Measurements from ENCODE around the gene NPR2. TPM values are rescaled to one million over a fixed set of nuclear protein-coding genes. Genes with fewer than 3 reads are reported as not detected.

Gene NPR2
- total RNA-seq, 3 donors from 2014 or later, result 8.8 to 31.8 (median 12.0) TPM

DNA sequence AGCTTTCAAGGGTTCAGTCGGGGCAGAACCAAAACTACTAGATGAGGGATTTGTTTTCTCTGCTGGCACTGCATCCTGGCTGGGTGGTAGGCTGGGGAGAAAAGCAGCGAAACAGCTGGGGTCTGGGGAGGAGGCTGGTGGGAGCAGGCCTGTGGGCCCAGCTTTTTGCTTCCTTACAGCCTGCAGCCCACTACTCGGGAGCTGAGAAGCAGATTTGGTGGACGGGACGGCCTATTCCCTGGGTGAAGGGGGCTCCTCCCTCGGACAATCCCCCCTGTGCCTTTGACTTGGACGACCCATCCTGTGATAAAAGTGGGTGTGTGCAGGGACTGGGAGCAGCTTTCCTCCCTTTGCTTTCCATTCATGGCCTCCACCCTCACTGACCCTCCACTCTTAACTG lies 9.1 kb downstream of the NPR2 start:
- DNase-seq (no peak), ATAC-seq (no peak)
- Histone ChIP-seq H3K4me3 (no peak overlapping the region), H3K36me3 (ENCODE audit: low read depth) (no peaks in the 10 kb centered on the region), H3K4me1 (ENCODE audit: low read depth) (no peaks in the 10 kb centered on the region), H3K9me3 (no peaks in the 10 kb centered on the region)
- intact Hi-C loops (cut with DNase I, micrococcal nuclease), result no loop called here
- TF ChIP-seq, protein P1, sequence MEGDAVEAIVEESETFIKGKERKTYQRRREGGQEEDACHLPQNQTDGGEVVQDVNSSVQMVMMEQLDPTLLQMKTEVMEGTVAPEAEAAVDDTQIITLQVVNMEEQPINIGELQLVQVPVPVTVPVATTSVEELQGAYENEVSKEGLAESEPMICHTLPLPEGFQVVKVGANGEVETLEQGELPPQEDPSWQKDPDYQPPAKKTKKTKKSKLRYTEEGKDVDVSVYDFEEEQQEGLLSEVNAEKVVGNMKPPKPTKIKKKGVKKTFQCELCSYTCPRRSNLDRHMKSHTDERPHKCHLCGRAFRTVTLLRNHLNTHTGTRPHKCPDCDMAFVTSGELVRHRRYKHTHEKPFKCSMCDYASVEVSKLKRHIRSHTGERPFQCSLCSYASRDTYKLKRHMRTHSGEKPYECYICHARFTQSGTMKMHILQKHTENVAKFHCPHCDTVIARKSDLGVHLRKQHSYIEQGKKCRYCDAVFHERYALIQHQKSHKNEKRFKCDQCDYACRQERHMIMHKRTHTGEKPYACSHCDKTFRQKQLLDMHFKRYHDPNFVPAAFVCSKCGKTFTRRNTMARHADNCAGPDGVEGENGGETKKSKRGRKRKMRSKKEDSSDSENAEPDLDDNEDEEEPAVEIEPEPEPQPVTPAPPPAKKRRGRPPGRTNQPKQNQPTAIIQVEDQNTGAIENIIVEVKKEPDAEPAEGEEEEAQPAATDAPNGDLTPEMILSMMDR (IDR thresholded peaks at IDR 0.05), result no peak

- Histone ChIP-seq H3K9me3 (no peaks in the 10 kb centered on the region), H3K36me3 (ENCODE audit: low read depth) (no peaks in the 10 kb centered on the region), H3K4me1 (ENCODE audit: low read depth) (no peaks in the 10 kb centered on the region), H3K4me3 (no peak overlapping the region)
- DNase-seq, result no peak
- intact Hi-C loops (cut with DNase I, micrococcal nuclease), result no loop called here
- TF ChIP-seq, protein P1 (IDR thresholded peaks at IDR 0.05), result no peak
- no peak for ATAC-seq
These were observed 10.1 kb downstream of the NPR2 start for GRCh38 chr9:35801328-35802128.

DNA sequence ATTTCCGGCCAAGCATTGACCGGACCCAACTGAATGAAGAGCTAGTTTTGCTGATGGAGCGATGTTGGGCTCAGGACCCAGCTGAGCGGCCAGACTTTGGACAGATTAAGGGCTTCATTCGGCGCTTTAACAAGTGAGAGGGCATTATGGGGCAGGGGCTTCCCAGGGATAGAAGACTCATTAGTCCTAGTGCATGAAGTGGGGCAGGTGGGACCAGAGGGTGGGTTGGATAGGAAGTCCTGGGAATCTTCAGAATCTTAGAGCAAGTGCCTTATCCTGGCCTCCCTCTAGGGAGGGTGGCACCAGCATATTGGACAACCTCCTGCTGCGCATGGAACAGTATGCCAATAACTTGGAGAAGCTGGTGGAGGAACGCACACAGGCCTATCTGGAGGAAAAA lies 14.7 kb downstream of the NPR2 start:
- Histone ChIP-seq H3K36me3 (ENCODE audit: low read depth) (no peaks in the 10 kb centered on the region), H3K9me3 (no peaks in the 10 kb centered on the region)
- TF ChIP-seq, protein P1 (IDR thresholded peaks at IDR 0.05), result no peak

GRCh38 chr9:35808433-35808832 lies 17.0 kb downstream of the NPR2 start:
- no peak for ATAC-seq

More for the DNA sequence above, 14.7 kb downstream of the NPR2 start:
- intact Hi-C loops (cut with DNase I, micrococcal nuclease), result no loop called here
- no peaks in the 10 kb centered on the region for H3K4me1 ChIP-seq (ENCODE audit: low read depth)
- ATAC-seq (no peak), DNase-seq (no peak)
- no peak overlapping the region for H3K4me3 ChIP-seq

DNA sequence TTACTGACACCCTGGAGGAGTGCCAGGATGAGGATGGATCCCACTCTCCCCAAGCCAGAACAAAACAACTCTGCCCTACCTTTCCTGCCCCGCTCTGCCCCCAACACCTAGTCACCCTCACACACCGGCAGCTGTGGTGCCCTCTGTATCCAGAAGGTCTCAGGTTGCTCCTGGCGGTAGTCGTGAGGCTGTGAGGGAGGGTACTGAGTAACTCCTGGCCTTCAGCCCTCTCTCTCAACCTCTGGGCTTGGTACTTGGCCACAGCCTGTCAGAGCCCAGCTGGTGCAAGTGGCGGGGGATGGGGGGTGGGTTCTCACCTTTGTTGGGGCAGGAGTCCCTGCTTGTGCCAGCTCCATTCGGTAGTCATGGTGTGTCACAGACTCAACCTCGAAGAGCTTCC lies 18.7 kb downstream of the NPR2 start:
- intact Hi-C loops (cut with DNase I, micrococcal nuclease), result no loop called here
- ATAC-seq (no peak), DNase-seq (no peak)
- no peaks in the 10 kb centered on the region for H3K36me3 ChIP-seq (ENCODE audit: low read depth)
- H3K4me3 ChIP-seq, result no peak overlapping the region
- TF ChIP-seq, protein P1 (IDR thresholded peaks at IDR 0.05), result no peak
- peaks cover 20% of the 10 kb centered on the region for H3K4me1 ChIP-seq (ENCODE audit: low read depth)
- no peaks in the 10 kb centered on the region for H3K9me3 ChIP-seq

More at GRCh38 chr9:35808433-35808832, 17.0 kb downstream of the NPR2 start:
- Histone ChIP-seq H3K4me3 (no peak overlapping the region), H3K36me3 (ENCODE audit: low read depth) (no peaks in the 10 kb centered on the region), H3K4me1 (ENCODE audit: low read depth) (peaks cover 12% of the 10 kb centered on the region), H3K9me3 (no peaks in the 10 kb centered on the region)
- intact Hi-C loops (cut with DNase I, micrococcal nuclease), result no loop called here
- TF ChIP-seq, protein P1 (IDR thresholded peaks at IDR 0.05), result no peak
- DNase-seq, result no peak
